Testis (tissue), 3 donors: ENCODE results near the gene PPP2R2C. TPM values are rescaled to one million over a fixed set of nuclear protein-coding genes. Genes with fewer than 3 reads are reported as not detected.

Experiments
- DNase-seq: peaks from one replicate; pipeline ENCODE4 v3.0.0-alpha.2; 2019
- H3K27ac ChIP-seq, 2 donors: fragments of 200-600 bp; sonication (generic); one replicate each; pipeline ENCODE4 v1.5.1; 2019
- H3K27me3 ChIP-seq: fragments of 200-600 bp; sonication (generic); one replicate; pipeline ENCODE4 v1.5.1; 2019
- H3K36me3 ChIP-seq: fragments of 200-600 bp; sonication (generic); one replicate; pipeline ENCODE4 v1.5.1; 2017; ENCODE audit warnings: low read depth; ENCODE audit errors: missing control alignments
- H3K4me1 ChIP-seq: fragments of 200-600 bp; sonication (generic); one replicate; pipeline ENCODE4 v1.5.1; 2019
- H3K4me3 ChIP-seq, 2 donors: fragments of 200-600 bp; sonication (generic); one replicate each; pipeline ENCODE4 v1.5.1; 2017 to 2019
- H3K9me3 ChIP-seq: fragments of 200-600 bp; sonication (generic); one replicate; pipeline ENCODE4 v1.5.1; 2017
- CTCF ChIP-seq, 3 experiments: fragments of 450-650 bp in 2 of 3; fragments of 200-600 bp in 1 of 3; sonication (generic) in 1 of 3; IDR thresholded peaks; one replicate each; pipeline ENCODE4 v1.5.1; 2016 to 2019; ENCODE audit warnings: antibody characterized with exemption in 3 of 3, mild to moderate bottlenecking in 2 of 3, moderate library complexity in 1 of 3
- POLR2A ChIP-seq: fragments of 450-650 bp; IDR thresholded peaks from one replicate; pipeline ENCODE4 v1.6.1; 2017; ENCODE audit warnings: antibody characterized with exemption, mild to moderate bottlenecking, moderate library complexity
- WGBS, 2 donors: methylation state at CpG; one replicate each; pipeline ENCODE4 v1.1.5; 2018; 5-methylcytosine and 5-hydroxymethylcytosine counted together
- intact Hi-C: fragments of 100-400 bp; cut with DNase I; formaldehyde crosslinking; loops from one replicate; pipeline ENCODE4 v1.15.1; 2023; ENCODE audit warnings: low total_unique reads
- polyA plus RNA-seq: library from polyadenylated mRNA; stranded (reverse); fragments of 350-450 nt; fragmentation: Illumina TruSeq; extraction: RNeasy Lipid Tissue Mini Kit (QIAGEN cat#74804); gene quantifications from one replicate; pipeline ENCODE4 v1.2.3, GENCODE V29; 2014; ENCODE audit warnings: low read depth, low replicate concordance; ENCODE audit not compliant: insufficient read depth
- total RNA-seq, 2 donors: library from RNA; depleted of rRNA; stranded (reverse); fragments of >200 nt; gene quantifications; one replicate each; pipeline ENCODE4 v1.2.3, GENCODE V29; 2016

Gene PPP2R2C
- total and polyA plus RNA-seq, 3 donors from 2014 or later = 7.9 to 20.4 (median 13.1) TPM

GRCh38 chr4:6417516-6418050, 54.8 kb downstream of the PPP2R2C start:
- Histone ChIP-seq H3K27me3 (no peaks in the 10 kb centered on the region), H3K9me3 (no peaks in the 10 kb centered on the region), H3K27ac (no peak overlapping the region), H3K36me3 (no peaks in the 10 kb centered on the region), H3K4me1 (peaks cover 10% of the 10 kb centered on the region), H3K4me3 (no peak overlapping the region)
- no peak for TF ChIP-seq POLR2A
- TF ChIP-seq CTCF (IDR thresholded peaks at IDR 0.05) = no peak
- 83 to 90% methylated on average over 2 to 12 of the region's 12 CpGs for WGBS, 2 donors
- no peak for DNase-seq
- intact Hi-C loops = no loop called here

DNA sequence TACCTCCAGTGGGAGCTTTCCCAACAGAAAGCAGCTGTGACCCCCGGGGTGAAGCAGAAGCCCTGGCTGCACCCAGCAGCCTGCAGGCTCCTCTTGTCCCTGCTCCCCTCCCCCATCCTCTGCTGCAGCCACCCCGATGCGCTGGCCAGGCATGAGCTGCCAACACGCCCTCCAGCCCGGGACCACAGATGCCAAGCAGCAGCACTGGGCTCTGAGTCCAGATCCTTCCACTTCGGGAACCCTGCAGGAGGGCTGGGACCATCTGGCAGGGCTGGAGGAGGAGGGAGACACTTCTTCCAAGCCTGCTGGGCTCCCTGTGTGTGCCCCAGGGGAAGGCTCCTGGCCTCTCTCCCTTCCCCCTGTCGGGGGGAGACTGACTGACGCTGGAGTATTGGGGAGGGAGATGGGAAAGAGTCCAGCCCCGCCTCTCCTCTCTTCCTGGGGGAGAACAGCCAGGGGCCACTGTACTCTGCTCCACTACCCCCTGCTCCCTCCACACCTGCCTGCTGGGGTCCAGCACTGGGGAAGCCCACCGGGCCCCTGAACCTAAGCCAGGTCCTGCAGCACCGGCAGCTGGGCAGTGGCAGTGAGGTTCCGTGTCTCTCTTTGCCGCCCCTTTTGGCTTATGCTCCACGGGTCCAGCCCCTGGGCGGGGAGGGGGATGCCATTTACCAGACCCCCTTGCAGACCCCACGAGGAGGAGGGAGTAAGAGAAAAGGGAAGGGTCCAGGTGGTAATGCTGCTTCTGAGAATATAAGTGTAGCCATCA, 55.7 kb downstream of the PPP2R2C start:
- no peaks in the 10 kb centered on the region for H3K27me3 ChIP-seq
- no peak overlapping the region for H3K4me3 ChIP-seq
- 25 to 57% methylated on average over 10 to 16 of the region's 16 CpGs for WGBS, 2 donors
- intact Hi-C loops = no loop called here
- H3K27ac ChIP-seq = no peak overlapping the region
- no peaks in the 10 kb centered on the region for H3K36me3 ChIP-seq
- DNase-seq = no peak
- TF ChIP-seq CTCF (IDR thresholded peaks at IDR 0.05) (no peak), POLR2A (no peak)
- no peaks in the 10 kb centered on the region for H3K9me3 ChIP-seq
- H3K4me1 ChIP-seq = peaks cover 10% of the 10 kb centered on the region

- Histone ChIP-seq H3K27me3 (no peaks in the 10 kb centered on the region), H3K27ac (no peak overlapping the region), H3K4me1 (peaks cover 7% of the 10 kb centered on the region), H3K4me3 (no peak overlapping the region), H3K36me3 (no peaks in the 10 kb centered on the region), H3K9me3 (no peaks in the 10 kb centered on the region)
- WGBS, 2 donors = 55 to 73% methylated on average over 14 to 19 of the region's 19 CpGs
- intact Hi-C loops = no loop called here
- no peak for TF ChIP-seq CTCF (IDR thresholded peaks at IDR 0.05)
- TF ChIP-seq POLR2A = no peak
- no peak for DNase-seq
These were observed 57.2 kb downstream of the PPP2R2C start for GRCh38 chr4:6415031-6415705.

DNA sequence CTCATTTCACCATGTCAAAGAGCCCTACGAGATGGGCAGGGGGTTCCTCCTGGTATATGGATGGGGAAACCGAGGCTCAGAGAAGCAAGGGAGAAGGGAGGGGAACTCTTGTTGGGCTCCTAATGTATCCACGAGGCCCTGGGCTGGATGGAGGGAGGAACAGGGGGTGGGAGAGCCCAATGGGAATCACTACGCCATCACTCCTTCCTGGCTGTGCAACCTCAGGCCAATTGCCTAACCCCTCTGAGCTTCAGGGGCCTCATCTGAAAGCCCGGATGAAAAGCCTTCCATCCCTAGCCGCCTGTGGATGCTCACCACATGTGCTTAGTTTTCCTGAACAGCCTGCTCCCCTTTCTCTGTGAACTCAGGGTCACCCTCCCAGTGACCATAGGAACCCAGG, 57.8 kb downstream of the PPP2R2C start:
- no peak for DNase-seq
- WGBS, 2 donors = 72 to 79% methylated on average over 6 of the region's 6 CpGs
- Histone ChIP-seq H3K36me3 (no peaks in the 10 kb centered on the region), H3K4me3 (no peak overlapping the region), H3K4me1 (peaks cover 3% of the 10 kb centered on the region), H3K9me3 (no peaks in the 10 kb centered on the region), H3K27me3 (no peaks in the 10 kb centered on the region), H3K27ac (no peak overlapping the region)
- intact Hi-C loops = no loop called here
- no peak for TF ChIP-seq POLR2A
- no peak for TF ChIP-seq CTCF (IDR thresholded peaks at IDR 0.05)
